Measurements from ENCODE around the gene ZNF845. TPM values are rescaled to one million over a fixed set of nuclear protein-coding genes. Genes with fewer than 3 reads are reported as not detected.

The ZNF845 gene
- total and polyA plus RNA-seq, 4 donors, result 2.4 to 8.8 (median 4.5) TPM

- H3K9ac ChIP-seq (ENCODE audit: insufficient read depth in 1 of 2, low read length in 2 of 2), result no peak overlapping the region
- no peak for DNase-seq
- H3K9me3 ChIP-seq (ENCODE audit: control insufficient read depth in 4 of 4, insufficient read depth in 3 of 4, low read length in 3 of 4), result peaks cover 0 to 24% (median 0%) of the 10 kb centered on the region in 4 donors
- H3K4me3 ChIP-seq, result no peak overlapping the region
- no peak for ATAC-seq (ENCODE audit: insufficient read depth, low FRiP score)
- H3K4me1 ChIP-seq (ENCODE audit: control insufficient read depth in 5 of 5, insufficient read depth in 5 of 5, low read length in 5 of 5), result no peaks in the 10 kb centered on the region
- WGBS, 2 donors, result 94 to 95% methylated on average over 1 of the region's 1 CpG
- TF ChIP-seq CTCF (IDR thresholded peaks at IDR 0.05; ENCODE audit: control extremely low read depth, extremely low read depth), result no peak
- H3K27me3 ChIP-seq (ENCODE audit: control insufficient read depth in 3 of 3, insufficient read depth in 3 of 3, low read length in 2 of 3), result no peaks in the 10 kb centered on the region
- H3K27ac ChIP-seq (ENCODE audit: low read depth in 1 of 2, low read length in 1 of 2), result no peak overlapping the region
- peaks cover 0 to 17% (median 9%) of the 10 kb centered on the region in 4 donors for H3K36me3 ChIP-seq (ENCODE audit: control insufficient read depth in 4 of 4, insufficient read depth in 4 of 4, low read length in 4 of 4)
These were observed 41.2 kb downstream of the ZNF845 start for GRCh38 chr19:53374743-53375142.

- no peak for DNase-seq
- WGBS, 2 donors, result 97 to 98% methylated on average over 3 of the region's 3 CpGs
These were observed 47.8 kb downstream of the ZNF845 start for GRCh38 chr19:53381376-53381775.

GRCh38 chr19:53388168-53388567 is 54.6 kb downstream of the ZNF845 start:
- no peak for DNase-seq
- no peaks in the 10 kb centered on the region for H3K27me3 ChIP-seq (ENCODE audit: control insufficient read depth in 3 of 3, insufficient read depth in 3 of 3, low read length in 2 of 3)
- H3K4me1 ChIP-seq (ENCODE audit: control insufficient read depth in 5 of 5, insufficient read depth in 5 of 5, low read length in 5 of 5), result no peaks in the 10 kb centered on the region
- peaks cover 0 to 11% (median 5%) of the 10 kb centered on the region in 4 donors for H3K9me3 ChIP-seq (ENCODE audit: control insufficient read depth in 4 of 4, insufficient read depth in 3 of 4, low read length in 3 of 4)
- WGBS, 2 donors, result 74 to 84% methylated on average over 3 of the region's 3 CpGs
- no peak for ATAC-seq (ENCODE audit: insufficient read depth, low FRiP score)
- H3K4me3 ChIP-seq, result no peak overlapping the region
- no peak for TF ChIP-seq CTCF (IDR thresholded peaks at IDR 0.05; ENCODE audit: control extremely low read depth, extremely low read depth)
- peaks cover 0 to 5% (median 4%) of the 10 kb centered on the region in 4 donors for H3K36me3 ChIP-seq (ENCODE audit: control insufficient read depth in 4 of 4, insufficient read depth in 4 of 4, low read length in 4 of 4)
- H3K9ac ChIP-seq (ENCODE audit: insufficient read depth in 1 of 2, low read length in 2 of 2), result no peak overlapping the region
- no peak overlapping the region for H3K27ac ChIP-seq (ENCODE audit: low read depth in 1 of 2, low read length in 1 of 2)

More at GRCh38 chr19:53381376-53381775, 47.8 kb downstream of the ZNF845 start:
- no peaks in the 10 kb centered on the region for H3K27me3 ChIP-seq (ENCODE audit: control insufficient read depth in 3 of 3, insufficient read depth in 3 of 3, low read length in 2 of 3)
- no peaks in the 10 kb centered on the region for H3K4me1 ChIP-seq (ENCODE audit: control insufficient read depth in 5 of 5, insufficient read depth in 5 of 5, low read length in 5 of 5)
- peaks cover 3 to 22% (median 4%) of the 10 kb centered on the region in 4 donors for H3K9me3 ChIP-seq (ENCODE audit: control insufficient read depth in 4 of 4, insufficient read depth in 3 of 4, low read length in 3 of 4)
- no peak overlapping the region for H3K27ac ChIP-seq (ENCODE audit: low read depth in 1 of 2, low read length in 1 of 2)
- no peak overlapping the region for H3K4me3 ChIP-seq
- ATAC-seq (ENCODE audit: insufficient read depth, low FRiP score), result no peak
- no peak for TF ChIP-seq CTCF (IDR thresholded peaks at IDR 0.05; ENCODE audit: control extremely low read depth, extremely low read depth)
- peaks cover 9 to 27% (median 15%) of the 10 kb centered on the region in 4 donors for H3K36me3 ChIP-seq (ENCODE audit: control insufficient read depth in 4 of 4, insufficient read depth in 4 of 4, low read length in 4 of 4)
- H3K9ac ChIP-seq (ENCODE audit: insufficient read depth in 1 of 2, low read length in 2 of 2), result no peak overlapping the region

- peaks cover 0 to 10% (median 1%) of the 10 kb centered on the region in 4 donors for H3K9me3 ChIP-seq (ENCODE audit: control insufficient read depth in 4 of 4, insufficient read depth in 3 of 4, low read length in 3 of 4)
- peaks cover 0 to under 1% (median 0%) of the 10 kb centered on the region in 5 donors for H3K4me1 ChIP-seq (ENCODE audit: control insufficient read depth in 5 of 5, insufficient read depth in 5 of 5, low read length in 5 of 5)
- ATAC-seq (ENCODE audit: insufficient read depth, low FRiP score) (no peak), DNase-seq (no peak)
- 94% methylated on average over 5 of the region's 5 CpGs for WGBS, 2 donors
- H3K4me3 ChIP-seq, result no peak overlapping the region
- no peak overlapping the region for H3K27ac ChIP-seq (ENCODE audit: low read depth in 1 of 2, low read length in 1 of 2)
- H3K36me3 ChIP-seq (ENCODE audit: control insufficient read depth in 4 of 4, insufficient read depth in 4 of 4, low read length in 4 of 4), result peaks cover 0 to 5% (median 4%) of the 10 kb centered on the region in 4 donors
- H3K27me3 ChIP-seq (ENCODE audit: control insufficient read depth in 3 of 3, insufficient read depth in 3 of 3, low read length in 2 of 3), result no peaks in the 10 kb centered on the region
- H3K9ac ChIP-seq (ENCODE audit: insufficient read depth in 1 of 2, low read length in 2 of 2), result no peak overlapping the region
- no peak for TF ChIP-seq CTCF (IDR thresholded peaks at IDR 0.05; ENCODE audit: control extremely low read depth, extremely low read depth)
These were observed 55.4 kb downstream of the ZNF845 start for GRCh38 chr19:53388904-53389303.
